ENCODE measurements around the gene MAP2K3.
"Not testable (repeated sequence)": the region's sequence is repeated elsewhere in the genome, so short reads cannot be mapped to it uniquely, and the experiment has no call there.

Gene MAP2K3

DNA sequence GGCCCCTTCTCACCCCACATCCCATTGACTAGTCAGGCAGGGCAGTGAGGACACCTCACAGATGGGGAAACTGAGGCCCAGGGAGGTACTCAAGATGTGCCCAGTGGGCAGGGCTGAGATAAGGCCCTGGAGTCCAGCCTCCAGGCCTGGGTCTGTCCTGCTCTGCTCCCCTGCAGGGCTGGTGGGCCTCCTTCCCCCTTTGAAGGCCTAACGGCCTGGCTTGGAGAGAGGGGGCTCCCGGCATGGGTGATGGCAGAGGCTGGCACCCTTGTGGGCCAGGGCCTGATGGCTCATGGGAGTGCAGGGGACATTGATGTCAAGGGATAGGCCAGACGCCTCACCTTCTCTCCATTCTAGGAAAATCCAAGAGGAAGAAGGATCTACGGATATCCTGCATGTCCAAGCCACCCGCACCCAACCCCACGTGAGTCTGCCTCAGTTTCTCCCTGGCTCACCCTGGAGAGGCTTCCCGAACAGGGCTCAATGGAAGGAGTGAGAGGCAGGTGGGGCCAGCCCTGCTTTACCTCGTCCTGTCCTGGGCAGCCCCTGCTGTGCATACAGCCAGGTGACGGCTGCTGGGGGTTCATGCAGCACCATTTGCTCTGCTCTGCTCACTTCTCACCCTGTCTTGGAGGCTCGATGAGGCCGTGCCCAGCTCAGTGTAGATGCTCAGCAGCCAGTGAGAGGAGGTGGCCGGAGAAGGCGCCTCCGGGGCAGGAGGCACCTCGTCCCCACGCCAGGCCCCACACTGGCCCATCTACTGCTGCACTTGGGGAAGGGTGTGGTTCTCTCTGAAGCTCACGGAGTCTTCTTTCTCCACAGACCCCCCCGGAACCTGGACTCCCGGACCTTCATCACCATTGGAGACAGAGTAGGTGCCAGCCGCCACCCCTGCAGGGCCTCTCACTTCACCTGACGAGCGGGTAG lies 13.8 kb downstream of the MAP2K3 start:
- DNase-seq: peak; percentile 63

DNA sequence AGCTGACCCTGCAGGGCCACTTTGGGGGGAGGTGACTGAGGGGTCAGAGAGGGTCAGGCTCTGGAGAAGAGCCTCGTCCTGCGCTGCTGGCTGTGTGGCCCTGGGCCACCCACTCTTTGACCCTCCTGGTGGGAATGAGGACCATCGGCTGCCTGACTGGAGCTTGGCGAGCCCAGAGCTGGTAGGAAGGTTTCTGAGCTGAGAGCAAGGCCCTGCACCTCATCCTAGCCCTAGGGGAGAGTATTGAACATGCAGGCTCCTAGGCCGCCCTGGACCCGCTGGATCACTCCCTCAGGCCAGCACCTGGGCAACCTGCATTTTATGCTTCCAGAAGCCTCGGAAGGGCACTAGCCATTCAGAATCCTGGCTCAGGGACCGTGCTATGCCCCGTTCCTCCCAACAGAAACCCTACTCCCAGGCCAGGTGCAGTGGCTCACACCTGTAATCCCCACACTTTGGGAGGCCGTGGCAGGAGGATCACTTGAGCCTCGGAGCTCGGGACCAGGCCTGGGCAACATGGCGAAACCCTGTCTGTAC lies 14.5 kb downstream of the MAP2K3 start:
- DNase-seq: peak; percentile 51

DNA sequence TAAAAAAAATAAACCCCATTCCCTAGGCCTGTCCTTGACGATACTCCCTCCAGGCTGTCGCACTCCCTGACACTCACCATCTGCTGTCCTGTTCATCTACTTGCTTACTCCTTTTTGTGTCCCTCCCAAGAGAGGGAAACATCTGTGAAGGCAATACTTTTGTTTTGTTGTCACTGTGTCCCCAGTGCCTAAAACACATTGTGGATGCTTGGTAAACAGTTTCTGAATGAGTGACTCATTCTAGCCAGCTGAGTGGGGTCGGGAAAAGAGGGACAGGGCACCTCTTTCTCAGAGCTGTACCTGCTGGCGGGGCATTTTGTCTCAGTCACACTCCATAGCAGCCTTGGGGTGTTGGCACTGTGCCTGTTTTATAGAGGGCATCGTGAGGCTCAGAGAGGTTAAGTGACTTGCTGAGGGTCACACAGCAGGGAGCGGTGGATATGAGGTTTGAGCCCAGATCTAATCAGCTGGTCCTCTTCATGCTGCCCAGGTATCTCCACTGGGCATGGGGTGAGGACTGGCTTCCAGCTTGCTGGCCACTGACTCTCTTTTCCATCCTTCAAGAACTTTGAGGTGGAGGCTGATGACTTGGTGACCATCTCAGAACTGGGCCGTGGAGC lies 15.6 kb downstream of the MAP2K3 start:
- DNase-seq: peak; percentile 97

DNA sequence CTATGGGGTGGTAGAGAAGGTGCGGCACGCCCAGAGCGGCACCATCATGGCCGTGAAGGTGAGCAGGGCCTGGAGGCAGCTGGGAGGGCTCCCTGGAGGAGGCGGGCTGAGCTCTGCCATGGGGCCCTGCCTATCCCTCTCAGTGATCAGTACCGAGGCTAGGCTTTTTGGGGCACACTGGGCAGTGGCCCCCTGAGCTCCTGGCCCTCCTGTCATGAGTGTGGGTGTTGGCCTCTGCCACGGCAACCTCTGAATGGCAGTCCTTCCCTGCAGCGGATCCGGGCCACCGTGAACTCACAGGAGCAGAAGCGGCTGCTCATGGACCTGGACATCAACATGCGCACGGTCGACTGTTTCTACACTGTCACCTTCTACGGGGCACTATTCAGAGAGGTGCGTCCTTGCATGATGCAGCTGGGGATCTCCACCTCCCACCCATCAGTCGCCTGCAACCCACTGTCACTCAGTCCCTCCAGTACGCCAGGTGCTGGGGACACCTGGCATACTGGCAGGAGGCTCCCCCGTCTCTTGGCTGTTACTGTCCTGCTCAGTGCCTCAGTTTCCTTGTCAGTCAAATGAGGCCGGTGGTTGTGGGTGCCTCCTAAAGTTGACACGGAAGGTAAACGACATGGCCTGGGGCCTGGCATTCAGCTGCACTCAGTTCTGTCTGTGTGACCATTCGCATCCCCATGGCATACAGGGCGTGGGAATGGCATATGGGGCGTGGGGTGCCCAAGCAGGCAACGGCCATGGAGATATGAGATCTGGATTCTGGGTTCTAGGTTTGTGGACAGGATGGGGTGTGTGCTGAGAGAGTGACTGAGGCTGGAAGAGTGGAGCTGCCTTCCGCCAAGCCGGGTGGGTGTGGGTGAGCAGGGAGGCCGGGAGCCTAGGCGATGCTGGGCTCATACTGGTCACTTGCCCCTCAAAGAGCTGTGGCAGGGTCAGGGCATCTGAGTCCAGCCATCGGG lies 16.4 kb downstream of the MAP2K3 start:
- DNase-seq: peak; percentile 49

DNA sequence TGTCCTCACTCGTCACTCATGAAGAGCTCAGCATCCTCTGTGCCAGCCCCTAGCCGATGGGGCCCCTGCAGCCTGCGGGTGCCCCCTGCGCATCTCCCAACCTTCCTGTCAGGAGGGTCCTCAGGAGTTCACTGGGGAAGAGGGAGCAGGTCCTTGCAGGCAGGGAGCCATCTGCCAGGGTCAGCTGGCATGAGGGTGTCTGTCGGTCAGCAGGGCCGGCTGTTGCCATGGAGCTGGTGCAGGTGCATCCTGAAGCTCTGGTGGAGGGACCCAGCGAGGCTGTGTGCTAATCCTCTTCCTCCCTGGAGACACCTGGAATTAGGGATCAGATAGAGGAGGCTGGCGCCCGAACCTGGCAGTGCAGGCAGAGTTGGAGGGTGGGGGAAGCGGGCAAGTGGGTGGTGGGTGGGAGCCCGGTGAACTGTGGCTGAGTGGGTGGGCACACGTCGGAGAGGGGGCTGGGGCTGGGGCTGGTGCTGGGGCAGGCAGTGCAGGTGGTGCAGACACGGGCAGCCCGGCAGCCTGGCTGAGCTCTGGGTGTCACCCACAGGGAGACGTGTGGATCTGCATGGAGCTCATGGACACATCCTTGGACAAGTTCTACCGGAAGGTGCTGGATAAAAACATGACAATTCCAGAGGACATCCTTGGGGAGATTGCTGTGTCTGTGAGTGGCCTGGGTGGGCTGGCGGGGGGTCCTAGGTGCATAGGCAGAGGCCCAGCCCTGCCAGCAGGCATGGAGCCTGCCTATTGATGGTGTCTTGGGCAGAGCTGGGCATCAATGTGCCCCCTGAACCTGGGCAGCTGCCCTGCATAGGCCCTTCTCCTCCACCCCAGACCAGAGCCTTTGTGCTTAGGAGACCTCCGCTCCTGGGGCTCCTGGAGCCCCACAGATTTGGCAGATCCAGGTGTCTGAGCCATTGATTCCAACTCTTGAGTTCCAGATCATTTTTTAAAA lies 17.4 kb downstream of the MAP2K3 start:
- peak; percentile 89 for DNase-seq

DNA sequence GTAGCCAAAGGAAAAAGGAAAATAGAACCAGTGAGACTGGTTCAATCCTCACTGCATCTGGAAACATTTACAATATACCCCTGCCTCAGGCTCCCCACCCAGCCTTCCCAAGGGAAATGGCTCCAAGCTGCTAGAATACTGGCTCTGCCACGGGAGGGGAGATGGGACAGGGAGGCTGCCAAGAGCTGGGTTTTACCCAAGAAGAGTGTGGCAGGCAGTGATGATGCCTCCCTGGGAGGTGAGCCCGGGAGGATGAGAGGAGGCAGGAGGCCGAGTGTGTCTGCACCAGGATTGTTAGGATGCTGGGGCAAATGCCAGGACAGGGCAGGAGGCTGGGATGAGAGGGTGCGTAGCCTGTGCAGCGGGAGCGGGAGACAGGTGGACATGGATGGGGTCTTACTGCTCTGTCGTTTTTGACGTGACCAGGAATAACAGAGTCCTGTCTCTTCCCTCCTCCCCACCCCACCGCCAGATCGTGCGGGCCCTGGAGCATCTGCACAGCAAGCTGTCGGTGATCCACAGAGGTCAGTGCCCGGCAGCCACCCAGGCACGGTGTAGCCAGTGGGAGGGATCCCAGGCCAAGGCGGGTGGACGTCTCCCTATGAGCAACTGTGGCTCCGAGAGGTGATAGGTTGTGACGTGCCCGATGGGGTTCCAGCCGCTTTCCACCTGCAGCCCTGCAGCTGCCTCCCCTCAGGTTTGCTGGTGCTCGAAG lies 18.4 kb downstream of the MAP2K3 start:
- peak; percentile 3 for DNase-seq

DNA sequence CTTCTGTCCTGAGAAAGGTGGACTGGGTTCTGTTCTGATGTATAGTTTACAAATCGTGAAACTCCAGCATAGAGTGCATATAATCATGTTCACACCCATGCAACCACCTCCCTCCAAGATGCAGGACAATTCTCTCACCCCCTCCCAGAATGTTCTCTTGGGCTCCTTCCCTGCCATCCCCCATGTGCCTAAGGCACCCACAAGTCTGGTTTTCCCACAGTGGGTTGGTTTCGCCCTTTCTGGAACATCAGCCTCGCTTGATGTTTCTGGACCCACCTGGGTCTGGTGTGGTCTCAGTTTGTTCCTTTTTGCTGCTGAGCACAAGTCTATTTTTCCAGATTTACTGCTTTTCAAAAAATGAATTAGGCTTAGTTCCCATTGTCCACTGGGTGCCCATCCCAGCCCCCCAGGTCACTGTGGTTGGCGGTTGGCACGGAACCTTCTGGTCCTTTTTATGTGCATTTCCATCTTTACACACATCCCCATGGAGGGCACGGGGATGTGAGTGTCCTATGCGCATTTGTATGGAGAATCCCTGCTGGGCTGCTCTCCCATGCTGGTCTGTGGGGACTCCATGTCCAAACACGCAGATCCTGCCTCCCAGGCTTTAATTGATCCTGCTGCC lies 19.0 kb downstream of the MAP2K3 start:
- DNase-seq: peak; percentile 2

DNA sequence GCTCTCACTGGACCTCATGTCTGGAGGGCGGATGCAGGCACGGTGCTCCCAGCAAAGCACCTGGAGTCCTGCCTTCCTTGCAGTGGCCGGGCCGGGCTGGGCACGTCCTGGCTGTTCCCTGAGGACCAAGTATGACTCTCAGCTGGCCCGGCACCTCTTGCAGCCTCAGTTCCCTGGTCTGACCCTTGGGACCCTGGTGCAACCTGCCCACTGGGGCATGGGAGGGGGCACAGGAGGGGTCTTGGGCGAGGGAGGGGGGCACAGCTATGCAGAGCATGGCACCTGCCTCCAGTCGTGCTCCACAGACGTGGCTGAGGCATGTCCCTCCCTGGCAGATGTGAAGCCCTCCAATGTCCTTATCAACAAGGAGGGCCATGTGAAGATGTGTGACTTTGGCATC lies 19.6 kb downstream of the MAP2K3 start:
- peak; percentile 1 for DNase-seq

DNA sequence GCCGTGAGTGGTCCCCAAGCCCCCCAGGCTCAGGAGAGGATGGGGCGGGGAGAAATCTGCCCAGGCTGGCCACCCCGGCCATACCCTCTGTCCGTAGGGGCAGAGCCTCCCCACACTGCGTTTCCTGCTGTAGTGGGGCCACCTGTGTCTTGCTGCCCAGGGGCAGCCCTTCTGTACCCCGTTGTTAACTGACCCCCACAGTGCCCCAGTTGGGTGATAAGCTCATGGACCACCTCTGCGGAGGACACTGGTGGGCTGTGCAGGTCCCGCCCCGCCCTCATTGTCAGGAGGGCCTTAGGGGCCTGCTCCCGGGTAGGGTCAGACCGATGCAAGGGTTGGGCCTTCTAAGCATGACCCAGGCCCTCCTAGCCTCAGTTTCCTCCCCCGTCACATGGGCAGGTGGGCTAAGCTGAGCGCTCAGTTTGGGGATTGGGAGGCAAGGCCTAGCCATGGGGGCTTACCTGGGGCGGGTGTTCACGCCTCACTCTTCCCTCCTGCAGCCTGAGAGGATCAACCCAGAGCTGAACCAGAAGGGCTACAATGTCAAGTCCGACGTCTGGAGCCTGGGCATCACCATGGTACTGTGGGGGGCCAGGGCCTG lies 20.1 kb downstream of the MAP2K3 start:
- DNase-seq: not testable (repeated sequence)

DNA sequence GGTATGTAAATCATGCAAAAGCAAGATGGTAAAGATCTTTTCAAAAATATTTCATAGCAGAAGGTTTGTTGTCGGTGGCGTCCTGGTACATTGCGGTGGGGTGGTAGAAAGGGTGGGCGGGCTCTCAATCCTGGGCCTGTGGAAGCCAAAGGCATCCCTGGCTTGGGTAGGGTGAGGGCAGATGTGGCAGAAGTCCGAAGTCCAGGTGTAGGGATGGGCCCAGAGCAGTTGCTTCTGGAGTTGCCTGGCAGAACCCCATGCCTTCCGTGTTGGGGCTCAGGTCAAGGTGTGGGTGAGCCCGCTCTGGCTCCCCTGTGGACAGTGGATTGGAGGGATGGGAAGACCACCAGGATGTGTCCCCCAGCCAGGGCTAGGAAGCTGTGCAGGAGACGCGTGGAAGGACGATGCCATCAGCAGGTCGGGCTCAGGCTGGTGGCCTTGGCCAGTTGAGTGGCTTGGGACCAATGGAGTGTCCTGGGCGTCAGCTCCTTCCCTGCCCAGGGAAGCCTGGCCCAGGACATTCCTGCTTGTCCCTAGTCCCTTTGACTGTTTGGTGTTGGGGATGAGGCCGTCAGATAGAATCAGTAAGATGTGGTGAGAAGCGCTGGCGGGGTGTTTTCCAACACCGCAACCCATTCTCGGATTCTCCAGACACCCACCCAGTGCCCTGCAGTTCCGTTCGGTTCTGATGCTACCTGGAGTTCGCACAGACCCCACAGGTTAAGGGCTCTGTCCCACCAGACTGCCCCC lies 21.1 kb downstream of the MAP2K3 start:
- not testable (repeated sequence) for DNase-seq

DNA sequence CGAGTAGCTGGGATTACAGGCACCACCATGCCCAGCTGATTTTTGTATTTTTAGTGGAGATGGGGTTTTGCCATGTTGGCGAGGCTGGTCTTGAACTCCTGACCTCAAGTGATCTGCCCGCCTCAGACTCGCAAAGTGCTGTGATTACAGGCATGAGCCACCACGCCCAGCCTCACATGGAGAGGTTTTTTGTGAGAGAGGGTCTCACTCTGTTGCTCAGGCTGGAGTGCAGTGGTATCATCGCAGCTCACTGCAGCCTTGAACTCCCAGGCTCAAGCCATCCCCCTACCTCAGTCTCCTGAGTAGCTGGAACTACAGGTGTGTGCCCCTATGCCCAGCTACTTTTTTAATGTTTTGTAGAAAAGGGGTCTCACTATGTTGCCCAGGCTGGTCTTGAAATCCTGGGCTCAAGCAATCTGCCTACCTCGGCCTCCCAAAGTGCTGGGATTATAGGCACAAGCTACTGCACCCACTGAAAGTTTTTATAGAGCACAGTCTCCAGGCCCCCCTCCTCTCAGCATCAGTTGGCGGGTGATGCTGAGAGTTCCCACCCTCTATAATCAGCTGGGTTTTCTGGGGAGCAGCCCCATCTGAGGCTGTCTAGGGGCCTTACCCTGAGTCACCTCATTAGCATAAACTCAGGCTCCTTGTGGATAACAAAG lies 22.2 kb downstream of the MAP2K3 start:
- DNase-seq: not testable (repeated sequence)

DNA sequence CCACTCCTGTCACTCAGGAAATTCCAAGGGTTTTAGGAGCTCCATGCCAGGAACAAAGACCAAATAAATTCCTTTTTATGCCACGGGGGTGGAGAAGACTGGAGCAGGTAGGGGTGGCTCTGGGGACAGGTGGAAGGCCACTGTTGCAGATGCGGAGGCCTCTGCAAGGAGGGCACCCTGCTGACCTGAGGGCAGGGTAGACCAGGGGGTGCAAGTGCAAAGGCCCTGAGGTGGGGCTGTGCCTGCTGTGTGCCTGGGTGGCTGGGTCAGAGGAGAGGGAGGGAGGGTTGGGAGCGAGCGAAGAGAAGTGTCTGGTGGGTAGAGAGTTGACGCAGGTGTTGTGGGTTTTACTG lies 22.7 kb downstream of the MAP2K3 start:
- not testable (repeated sequence) for DNase-seq

DNA sequence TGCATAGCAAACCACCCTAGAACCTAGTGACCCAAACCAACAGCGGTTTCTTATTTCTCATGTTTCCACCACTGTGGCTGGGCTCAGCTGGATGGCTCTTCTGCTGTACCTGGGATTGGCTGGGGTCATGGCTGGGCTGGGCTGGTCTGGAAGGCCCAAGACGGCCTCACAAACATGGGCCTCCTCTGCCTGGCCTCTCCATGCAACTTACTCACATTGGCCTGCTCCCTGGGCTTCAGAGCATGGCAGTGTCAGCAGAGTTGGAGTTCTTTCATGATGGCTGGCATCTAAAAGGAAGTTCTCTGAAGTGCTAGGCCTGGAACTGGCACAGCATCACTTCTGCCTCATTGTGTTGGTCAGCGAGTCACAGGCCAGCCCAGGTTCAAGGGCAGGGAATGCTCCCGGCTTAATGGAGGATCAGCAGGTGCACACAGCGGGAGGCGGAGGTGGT lies 24.4 kb downstream of the MAP2K3 start:
- DNase-seq: peak; percentile 1

DNA sequence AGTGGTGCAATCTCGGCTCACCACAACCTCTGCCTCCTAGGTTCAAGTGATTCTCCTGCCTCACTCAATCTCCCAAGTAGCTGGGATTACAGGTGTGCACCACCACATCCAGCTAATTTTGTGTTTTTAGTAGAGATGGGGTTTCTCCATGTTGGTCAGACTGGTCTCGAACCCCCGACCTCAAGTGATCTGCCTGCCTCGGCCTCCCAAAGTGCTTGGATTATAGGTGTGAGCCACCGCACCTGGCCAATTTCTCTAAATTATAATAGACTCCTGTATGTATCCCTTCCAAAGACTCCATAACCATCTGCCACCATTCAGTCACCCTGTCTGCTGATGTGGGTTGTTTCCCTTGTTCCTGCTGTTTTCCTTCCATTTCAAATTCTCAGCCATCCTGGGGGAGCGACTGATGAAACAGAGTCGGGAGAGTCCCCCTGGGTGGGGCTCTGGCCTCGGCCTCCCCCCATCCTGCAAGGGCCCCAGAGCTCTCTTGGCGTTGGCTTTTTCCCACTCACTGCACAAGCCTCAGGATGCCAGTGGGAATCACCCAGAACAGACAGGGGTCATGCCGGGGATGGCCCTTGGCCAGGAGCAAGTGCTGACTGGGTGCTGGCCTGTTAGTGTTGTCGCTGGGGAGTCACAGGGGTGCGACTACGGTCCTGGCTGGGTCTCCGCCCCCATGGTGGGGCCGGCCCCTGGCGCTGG lies 25.7 kb downstream of the MAP2K3 start:
- DNase-seq: not testable (repeated sequence)

DNA sequence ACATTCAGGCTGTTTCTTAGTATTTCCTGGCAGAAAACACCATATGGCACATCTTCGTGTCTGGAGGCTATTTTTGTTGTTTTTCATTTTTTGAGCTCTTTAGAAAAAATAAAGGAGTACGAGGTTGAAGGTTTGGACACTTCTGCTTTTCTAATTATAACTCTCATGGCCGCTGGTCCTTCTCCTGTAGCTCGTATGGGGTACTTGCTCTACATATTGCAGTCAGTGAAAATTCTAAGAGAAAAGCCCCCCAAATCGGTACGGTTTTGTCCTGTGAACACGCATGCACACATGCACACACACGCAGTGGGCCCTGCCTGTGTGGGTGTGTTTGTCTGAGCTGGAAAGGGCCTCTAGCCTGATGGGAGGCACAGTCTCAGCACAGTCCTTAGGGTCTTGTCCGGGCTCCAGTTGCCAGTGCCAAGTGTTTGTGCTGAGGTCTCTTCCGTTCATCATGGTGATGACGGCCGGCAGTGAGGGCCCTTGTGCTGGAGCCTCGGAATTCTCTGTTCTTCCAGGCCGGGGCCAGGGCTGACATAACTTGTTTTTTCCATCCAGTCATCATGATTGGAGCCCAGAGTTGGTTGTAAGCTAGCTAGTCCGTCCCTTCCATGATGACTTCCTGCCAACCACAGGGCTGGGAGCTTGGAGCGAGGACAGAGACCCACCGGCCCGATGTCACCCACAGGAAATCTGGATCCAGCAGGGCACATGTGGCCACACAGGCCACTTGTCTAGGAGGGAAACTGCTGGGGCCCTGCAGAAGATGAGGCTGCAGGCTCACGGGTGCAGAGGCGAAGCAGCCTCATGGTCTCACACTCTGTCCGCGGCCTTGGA lies 26.5 kb downstream of the MAP2K3 start:
- not testable (repeated sequence) for DNase-seq

DNA sequence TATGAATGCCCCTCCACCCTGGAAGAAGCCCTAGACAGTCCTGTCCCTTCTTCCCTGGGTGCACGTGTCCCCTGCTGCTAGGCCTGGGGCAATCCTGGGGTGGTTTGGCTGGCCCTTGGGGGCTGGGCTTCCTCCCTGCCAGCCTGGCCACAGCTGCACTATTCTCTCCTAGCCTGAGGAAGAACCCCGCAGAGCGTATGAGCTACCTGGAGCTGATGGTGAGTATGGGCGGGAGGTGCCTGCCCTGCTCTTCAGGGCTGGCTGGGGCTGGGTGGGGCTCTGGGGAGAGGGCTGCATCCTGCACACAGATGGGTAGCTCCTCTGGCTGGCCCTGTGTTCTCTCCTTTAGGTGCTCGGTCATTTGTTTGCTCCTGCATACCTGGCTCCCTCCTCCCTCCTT lies 28.8 kb downstream of the MAP2K3 start:
- DNase-seq: no peak

DNA sequence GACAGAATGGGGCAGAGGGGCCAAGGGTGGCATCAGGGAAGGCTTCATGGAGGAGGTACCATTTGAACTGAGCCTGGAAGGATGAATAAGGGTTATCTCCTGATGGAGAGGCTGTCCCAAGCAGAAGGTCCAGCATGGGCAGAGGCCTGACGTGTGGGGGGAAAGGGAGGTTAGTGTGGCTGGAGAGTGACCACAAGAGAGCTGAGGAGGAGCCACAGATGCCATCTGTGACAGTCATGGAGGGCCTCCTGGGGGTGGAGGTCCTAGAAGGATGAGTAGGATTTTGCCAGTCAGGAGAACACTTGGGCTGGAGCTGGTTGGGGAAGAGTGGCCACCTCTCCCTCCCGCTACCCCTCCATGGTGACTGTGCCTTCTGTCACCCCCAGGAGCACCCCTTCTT lies 29.2 kb downstream of the MAP2K3 start:
- not testable (repeated sequence) for DNase-seq
